Upper lobe of left lung (tissue), 4 donors: ENCODE results near the gene KCTD5.

Experiments used
- EP300 ChIP-seq, 4 donors: sonication (generic); formaldehyde crosslinking; IDR thresholded peaks; one replicate each; pipeline ENCODE4 v1.5.1; 2017; ENCODE audit warnings: antibody characterized with exemption in 4 of 4, control low read depth in 2 of 4
- TF ChIP-seq, protein P1 (sequence below), 6 experiments: fragments of 450-650 bp in 4 of 6; fragments of 200-600 bp in 2 of 6; sonication (generic) in 2 of 6; IDR thresholded peaks; one replicate each; pipeline ENCODE4 v1.5.1; 2016 to 2019; ENCODE audit warnings: antibody characterized with exemption in 6 of 6

DNA sequence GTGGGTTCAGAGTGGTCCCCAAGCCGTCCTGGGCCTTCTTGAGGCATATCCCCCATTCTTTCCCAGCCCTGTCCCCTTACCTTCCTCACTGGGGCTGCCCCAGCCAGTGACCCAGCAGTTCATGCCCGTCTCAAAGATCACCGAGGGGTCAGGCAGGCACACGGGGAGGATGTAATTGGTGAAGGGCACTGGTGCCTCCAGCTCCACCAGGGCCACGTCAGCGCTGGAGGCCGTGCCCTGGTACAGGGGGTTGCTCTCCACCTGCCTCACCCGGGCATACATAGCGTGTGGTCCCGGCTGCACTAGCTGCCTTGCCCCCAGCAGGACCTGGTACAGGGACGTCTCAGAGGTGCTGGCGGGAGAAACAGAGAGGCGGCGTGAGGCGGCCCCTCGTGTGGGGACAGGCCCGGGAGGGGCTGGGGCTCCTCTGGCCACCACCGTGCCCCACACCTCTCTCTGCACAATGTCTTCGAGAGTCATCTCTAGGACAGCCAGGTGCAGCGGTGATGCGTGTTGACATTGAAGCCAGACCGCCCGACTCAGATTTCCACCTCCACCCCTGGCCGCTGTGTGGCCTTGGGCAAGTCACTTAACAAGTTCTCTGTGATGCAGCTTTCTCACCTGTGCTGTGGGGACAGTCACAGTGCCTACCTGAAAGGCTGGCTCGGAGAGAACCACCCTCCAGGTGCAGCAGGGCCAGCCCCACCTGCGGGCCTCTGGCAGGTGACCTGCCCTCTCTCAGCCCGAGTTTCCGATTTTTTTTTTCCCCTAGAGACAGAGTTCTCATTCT, 31.9 kb downstream of the KCTD5 start:
- TF ChIP-seq, protein P1, sequence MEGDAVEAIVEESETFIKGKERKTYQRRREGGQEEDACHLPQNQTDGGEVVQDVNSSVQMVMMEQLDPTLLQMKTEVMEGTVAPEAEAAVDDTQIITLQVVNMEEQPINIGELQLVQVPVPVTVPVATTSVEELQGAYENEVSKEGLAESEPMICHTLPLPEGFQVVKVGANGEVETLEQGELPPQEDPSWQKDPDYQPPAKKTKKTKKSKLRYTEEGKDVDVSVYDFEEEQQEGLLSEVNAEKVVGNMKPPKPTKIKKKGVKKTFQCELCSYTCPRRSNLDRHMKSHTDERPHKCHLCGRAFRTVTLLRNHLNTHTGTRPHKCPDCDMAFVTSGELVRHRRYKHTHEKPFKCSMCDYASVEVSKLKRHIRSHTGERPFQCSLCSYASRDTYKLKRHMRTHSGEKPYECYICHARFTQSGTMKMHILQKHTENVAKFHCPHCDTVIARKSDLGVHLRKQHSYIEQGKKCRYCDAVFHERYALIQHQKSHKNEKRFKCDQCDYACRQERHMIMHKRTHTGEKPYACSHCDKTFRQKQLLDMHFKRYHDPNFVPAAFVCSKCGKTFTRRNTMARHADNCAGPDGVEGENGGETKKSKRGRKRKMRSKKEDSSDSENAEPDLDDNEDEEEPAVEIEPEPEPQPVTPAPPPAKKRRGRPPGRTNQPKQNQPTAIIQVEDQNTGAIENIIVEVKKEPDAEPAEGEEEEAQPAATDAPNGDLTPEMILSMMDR (IDR thresholded peaks at IDR 0.05), result no peak
- no peak for TF ChIP-seq EP300 (IDR thresholded peaks at IDR 0.05)
